Measurements from ENCODE around the gene PTAR1.

PTAR1 gene

DNA sequence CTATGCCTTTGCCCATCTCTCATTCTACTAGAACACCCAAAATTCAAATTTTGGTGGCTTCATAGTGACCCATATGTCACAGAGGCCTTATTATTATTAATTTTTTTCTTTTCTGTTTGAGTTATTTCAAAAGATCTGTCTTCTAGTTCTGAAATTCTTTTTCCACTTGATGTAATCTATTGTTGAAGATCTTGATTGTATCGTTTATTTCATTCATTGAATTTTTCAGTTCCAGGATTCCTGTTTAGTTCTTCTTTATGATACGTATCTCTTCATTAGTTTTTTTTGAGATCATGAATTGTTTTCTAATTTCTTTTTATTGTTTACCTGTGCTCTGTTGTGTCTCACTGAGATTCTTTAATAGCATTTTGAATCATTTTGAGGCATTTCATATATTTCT lies 63.0 kb downstream of the PTAR1 start:
- TF ChIP-seq, protein P1, sequence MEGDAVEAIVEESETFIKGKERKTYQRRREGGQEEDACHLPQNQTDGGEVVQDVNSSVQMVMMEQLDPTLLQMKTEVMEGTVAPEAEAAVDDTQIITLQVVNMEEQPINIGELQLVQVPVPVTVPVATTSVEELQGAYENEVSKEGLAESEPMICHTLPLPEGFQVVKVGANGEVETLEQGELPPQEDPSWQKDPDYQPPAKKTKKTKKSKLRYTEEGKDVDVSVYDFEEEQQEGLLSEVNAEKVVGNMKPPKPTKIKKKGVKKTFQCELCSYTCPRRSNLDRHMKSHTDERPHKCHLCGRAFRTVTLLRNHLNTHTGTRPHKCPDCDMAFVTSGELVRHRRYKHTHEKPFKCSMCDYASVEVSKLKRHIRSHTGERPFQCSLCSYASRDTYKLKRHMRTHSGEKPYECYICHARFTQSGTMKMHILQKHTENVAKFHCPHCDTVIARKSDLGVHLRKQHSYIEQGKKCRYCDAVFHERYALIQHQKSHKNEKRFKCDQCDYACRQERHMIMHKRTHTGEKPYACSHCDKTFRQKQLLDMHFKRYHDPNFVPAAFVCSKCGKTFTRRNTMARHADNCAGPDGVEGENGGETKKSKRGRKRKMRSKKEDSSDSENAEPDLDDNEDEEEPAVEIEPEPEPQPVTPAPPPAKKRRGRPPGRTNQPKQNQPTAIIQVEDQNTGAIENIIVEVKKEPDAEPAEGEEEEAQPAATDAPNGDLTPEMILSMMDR (IDR thresholded peaks at IDR 0.05; ENCODE audit: extremely low read depth, missing control alignments) = no peak
- DNase-seq (ENCODE audit: low spot score) = no peak

DNA sequence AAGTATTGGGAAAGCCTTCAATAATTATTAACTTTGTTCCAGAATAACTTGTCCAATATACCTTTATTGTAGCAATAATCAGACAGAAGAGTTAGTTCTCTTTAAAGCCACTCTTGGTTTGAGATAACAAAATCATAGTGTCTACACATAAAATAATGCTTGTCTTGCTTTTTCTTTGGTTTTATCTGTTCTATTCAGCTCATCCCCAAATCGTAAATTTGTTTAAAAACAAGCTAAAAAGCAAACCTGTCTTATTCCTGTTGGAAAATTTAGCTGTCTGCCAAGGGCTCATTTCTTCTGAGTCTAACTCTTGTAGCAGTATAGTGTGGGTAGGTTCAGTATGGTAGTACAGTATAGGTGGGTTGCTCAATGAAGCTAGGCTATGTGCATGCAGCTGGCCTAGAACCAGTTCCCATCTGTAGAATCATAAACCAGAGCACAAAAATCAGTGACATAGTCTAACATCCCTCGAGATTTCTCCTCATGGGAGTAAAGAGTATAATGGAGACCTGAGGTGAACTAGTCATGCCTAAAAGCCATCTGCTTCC lies 69.7 kb downstream of the PTAR1 start:
- DNase-seq (ENCODE audit: low spot score) = no peak
- TF ChIP-seq, protein P1 (IDR thresholded peaks at IDR 0.05; ENCODE audit: extremely low read depth, missing control alignments) = no peak

DNA sequence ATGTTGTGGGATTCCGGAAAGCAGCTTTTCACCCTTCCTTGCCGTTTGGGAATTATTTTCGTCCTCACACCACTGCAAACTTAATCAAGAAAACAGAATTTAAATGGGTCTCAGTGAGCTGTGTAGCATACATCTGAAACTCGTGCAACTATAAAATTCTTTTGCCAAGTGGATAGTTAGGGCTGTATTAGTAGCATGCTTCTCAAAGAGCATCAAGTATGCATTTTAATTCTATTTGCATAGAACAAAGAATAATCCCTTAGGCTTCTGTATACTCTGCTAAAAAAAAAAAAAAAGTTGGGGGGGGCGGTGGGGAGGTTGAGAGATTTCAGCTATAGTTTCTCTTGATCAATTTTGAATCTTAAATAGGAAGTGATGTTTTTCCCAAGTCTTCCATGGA lies 75.9 kb downstream of the PTAR1 start:
- TF ChIP-seq, protein P1 (IDR thresholded peaks at IDR 0.05; ENCODE audit: extremely low read depth, missing control alignments) = no peak
- no peak for DNase-seq (ENCODE audit: low spot score)

DNA sequence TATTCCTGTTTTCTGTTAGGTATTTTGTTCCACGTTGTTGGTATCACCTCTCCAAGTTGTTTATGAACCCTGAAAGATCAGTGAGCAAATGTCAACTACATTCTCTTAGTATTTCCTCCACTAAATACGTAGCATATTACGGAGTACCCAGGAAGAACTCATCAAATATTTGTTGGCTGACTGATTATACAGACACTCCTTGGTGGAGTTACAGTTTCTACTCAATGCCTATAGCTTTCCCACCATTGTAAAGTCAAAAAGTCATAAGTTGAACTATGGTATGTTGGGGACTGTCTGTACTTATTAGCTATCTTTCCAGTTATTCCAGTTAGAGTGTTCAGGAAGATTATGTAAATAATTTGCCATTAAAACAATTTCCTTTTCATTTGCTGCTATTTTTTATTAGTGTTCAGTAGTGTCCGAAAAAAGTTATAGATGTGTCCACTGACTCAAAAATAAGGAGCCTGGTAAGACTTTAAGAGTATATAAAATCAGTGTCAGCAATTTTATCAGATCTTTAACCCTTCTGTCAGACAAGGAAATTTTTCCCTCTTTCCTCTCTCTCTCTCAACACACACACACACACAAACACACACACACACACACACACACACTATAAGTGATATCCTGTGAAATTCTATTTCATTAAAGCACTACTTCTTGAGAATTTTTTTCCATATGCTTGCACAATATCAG lies 80.8 kb downstream of the PTAR1 start:
- TF ChIP-seq, protein P1 (IDR thresholded peaks at IDR 0.05; ENCODE audit: extremely low read depth, missing control alignments) = no peak
- DNase-seq (ENCODE audit: low spot score) = no peak

DNA sequence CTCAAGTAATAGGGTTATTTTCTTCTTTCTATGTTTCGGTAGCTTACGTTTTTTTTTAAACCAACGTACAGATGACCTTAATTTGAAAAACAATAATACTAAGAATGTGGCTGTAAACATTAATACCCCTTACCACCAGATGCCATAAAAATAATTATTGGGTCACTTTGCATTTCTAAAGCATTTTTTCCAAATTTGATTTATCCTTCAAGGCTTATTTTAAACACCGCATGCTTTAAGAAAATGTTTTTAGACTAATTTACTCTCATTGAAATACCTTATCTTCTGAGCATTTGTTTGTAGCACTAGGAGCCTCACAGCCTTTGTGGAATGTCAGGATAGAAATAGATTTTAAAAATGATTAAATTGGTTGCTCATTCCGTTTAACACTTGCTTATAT lies 81.9 kb downstream of the PTAR1 start:
- TF ChIP-seq, protein P1 (IDR thresholded peaks at IDR 0.05; ENCODE audit: extremely low read depth, missing control alignments) = no peak
- no peak for DNase-seq (ENCODE audit: low spot score)

DNA sequence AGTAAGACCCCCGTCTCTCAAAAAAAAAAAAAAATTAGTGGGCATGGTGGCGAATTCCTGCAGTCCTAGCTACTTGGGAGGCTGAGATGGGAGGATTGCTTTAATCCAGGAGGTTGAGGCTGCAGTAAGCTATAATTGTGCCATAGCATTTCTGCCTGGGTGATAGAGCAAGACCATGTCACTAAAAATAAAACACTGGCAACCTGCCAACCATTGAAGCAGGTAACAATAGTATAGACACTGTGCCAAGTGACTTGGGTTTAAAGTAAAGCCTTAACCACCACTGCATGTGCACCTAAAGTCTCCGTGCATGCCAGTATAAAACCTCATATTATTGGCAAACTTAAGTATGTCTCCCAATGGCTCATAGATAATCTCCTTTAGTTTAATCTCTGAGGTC lies 84.2 kb downstream of the PTAR1 start:
- TF ChIP-seq, protein P1 (IDR thresholded peaks at IDR 0.05; ENCODE audit: extremely low read depth, missing control alignments) = no peak
- no peak for DNase-seq (ENCODE audit: low spot score)

DNA sequence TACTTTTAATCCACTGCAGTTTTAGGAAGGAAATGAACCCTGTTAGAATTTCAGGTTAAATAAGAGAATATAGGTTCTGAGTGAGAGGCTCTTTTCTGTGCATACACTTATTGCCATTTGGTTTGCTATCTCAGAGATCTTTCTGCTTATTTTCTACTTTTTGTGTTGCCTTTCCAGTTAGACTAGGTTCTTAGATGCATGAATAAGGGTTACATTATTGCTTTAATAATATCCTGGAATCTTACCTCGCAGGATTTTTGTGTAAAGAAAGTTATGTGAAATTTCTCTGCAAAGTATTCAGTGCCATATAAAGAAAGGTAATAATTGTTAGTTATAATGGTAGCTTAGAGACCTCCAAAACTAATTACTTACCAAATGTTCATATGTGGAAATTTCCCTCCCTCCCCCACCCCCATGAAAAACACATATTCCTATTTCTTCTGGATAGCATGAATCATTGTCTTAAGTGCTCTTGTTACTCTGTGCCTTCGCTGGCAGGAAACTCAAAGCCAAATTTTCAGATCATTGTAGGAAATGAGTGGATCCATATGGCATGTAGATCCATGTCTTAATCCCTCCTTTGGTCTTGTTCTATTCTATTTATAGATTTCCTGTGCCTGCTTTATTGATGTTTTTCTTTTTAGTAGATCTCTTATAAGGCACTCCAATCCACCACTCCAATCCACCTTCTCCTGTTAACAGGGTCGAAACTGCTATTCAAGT lies 84.9 kb downstream of the PTAR1 start:
- DNase-seq (ENCODE audit: low spot score) = no peak
- TF ChIP-seq, protein P1 (IDR thresholded peaks at IDR 0.05; ENCODE audit: extremely low read depth, missing control alignments) = no peak

Measured in GM20000 (cell line).